ENCODE results near the gene RASA2. TPM values are rescaled to one million over a fixed set of nuclear protein-coding genes. Genes with fewer than 3 reads are reported as not detected.
A peak's percentile ranks its signal among the peaks of the same experiment; 100 is the strongest.

RASA2 gene
- total and polyA plus RNA-seq, 8 donors, result 3.2 to 10.7 (median 5.7) TPM

DNA sequence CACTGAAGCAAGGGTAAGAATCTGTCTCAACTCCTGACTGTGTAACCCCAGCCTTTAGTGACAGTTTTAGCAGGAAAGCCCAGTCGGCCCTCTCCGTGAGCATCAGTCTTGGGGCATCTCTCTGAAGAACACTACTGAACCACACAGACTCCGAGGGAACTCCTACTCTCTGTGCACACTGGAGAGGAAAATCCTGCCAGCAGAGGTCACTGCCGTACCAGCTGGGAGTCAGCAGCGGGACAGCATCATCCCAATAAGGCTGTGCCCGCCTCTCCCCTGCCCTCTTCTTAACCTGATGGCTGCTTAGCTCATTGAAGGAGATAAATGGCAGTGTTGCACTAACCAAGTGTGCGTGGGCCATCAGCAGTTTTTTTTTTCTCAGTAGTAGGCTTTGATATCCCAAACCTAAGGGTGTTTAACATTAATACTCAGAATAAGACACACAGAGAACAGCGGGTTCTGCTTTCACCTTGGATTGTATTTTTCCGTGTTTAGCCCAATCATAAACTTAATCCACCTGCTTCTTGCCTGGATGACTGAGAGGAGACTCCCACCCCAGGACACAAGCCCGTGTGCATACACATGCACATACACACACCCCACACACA is 26.6 kb upstream of the RASA2 start:
- no peaks in the 10 kb centered on the region for H3K36me3 ChIP-seq
- peak; percentile 73 to 88 (median 84) for DNase-seq
- H3K27ac ChIP-seq, result no peak overlapping the region
- peak; percentile 88 to 97 (median 96) for ATAC-seq
- H3K9me3 ChIP-seq, result no peaks in the 10 kb centered on the region
- H3K4me3 ChIP-seq, result no peak overlapping the region
- TF ChIP-seq, protein P1, sequence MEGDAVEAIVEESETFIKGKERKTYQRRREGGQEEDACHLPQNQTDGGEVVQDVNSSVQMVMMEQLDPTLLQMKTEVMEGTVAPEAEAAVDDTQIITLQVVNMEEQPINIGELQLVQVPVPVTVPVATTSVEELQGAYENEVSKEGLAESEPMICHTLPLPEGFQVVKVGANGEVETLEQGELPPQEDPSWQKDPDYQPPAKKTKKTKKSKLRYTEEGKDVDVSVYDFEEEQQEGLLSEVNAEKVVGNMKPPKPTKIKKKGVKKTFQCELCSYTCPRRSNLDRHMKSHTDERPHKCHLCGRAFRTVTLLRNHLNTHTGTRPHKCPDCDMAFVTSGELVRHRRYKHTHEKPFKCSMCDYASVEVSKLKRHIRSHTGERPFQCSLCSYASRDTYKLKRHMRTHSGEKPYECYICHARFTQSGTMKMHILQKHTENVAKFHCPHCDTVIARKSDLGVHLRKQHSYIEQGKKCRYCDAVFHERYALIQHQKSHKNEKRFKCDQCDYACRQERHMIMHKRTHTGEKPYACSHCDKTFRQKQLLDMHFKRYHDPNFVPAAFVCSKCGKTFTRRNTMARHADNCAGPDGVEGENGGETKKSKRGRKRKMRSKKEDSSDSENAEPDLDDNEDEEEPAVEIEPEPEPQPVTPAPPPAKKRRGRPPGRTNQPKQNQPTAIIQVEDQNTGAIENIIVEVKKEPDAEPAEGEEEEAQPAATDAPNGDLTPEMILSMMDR (IDR thresholded peaks at IDR 0.05), result peak; percentile 61 to 83 (median 80)
- WGBS, 2 donors, result 19 to 25% methylated on average over 10 of the region's 10 CpGs
- no peak for FAIRE-seq
- H3K4me1 ChIP-seq, result no peaks in the 10 kb centered on the region
- intact Hi-C loops (cut with DNase I), result loop anchor here in 2 of 3 donors (5.0 kb wide), 1 partner anchor 102 kb away; no protein-coding TSS in a partner anchor
- H3K27me3 ChIP-seq, result no peaks in the 10 kb centered on the region

- intact Hi-C loops (cut with DNase I), result loop anchor here in 2 of 3 donors (5.0 kb wide), 1 partner anchor 100 kb away; no protein-coding TSS in a partner anchor
- Histone ChIP-seq H3K36me3 (no peaks in the 10 kb centered on the region), H3K4me3 (no peak overlapping the region), H3K4me1 (no peaks in the 10 kb centered on the region), H3K27me3 (no peaks in the 10 kb centered on the region), H3K9me3 (no peaks in the 10 kb centered on the region), H3K27ac (no peak overlapping the region)
- no peak for DNase-seq
- TF ChIP-seq, protein P1 (IDR thresholded peaks at IDR 0.05), result no peak
- FAIRE-seq, result no peak
- ATAC-seq, result peak in 3 of 4 donors; percentile 35 to 48 (median 38)
- 50 to 65% methylated on average over 3 of the region's 3 CpGs for WGBS, 2 donors
Measured at GRCh38 chr3:141462176-141462859, 24.5 kb upstream of the RASA2 start.

- intact Hi-C loops (cut with DNase I), result no loop called here
- TF ChIP-seq, protein P1 (IDR thresholded peaks at IDR 0.05), result no peak
Measured at GRCh38 chr3:141465221-141465620, 21.6 kb upstream of the RASA2 start.

GRCh38 chr3:141466633-141467169 is 20.1 kb upstream of the RASA2 start:
- no peak for DNase-seq
- H3K9me3 ChIP-seq, result no peaks in the 10 kb centered on the region
- FAIRE-seq, result no peak
- no peaks in the 10 kb centered on the region for H3K36me3 ChIP-seq
- WGBS, 2 donors, result 75 to 94% methylated on average over 3 of the region's 3 CpGs
- H3K4me3 ChIP-seq, result no peak overlapping the region
- no peak for ATAC-seq
- TF ChIP-seq, protein P1 (IDR thresholded peaks at IDR 0.05), result no peak
- no peaks in the 10 kb centered on the region for H3K4me1 ChIP-seq
- H3K27me3 ChIP-seq, result no peaks in the 10 kb centered on the region
- intact Hi-C loops (cut with DNase I), result no loop called here
- no peak overlapping the region for H3K27ac ChIP-seq

More at GRCh38 chr3:141465221-141465620, 21.6 kb upstream of the RASA2 start:
- no peaks in the 10 kb centered on the region for H3K9me3 ChIP-seq
- no peaks in the 10 kb centered on the region for H3K36me3 ChIP-seq
- 62 to 70% methylated on average over 2 of the region's 2 CpGs for WGBS, 2 donors
- DNase-seq (no peak), FAIRE-seq (no peak), ATAC-seq (no peak)
- no peaks in the 10 kb centered on the region for H3K27me3 ChIP-seq
- no peak overlapping the region for H3K27ac ChIP-seq
- H3K4me1 ChIP-seq, result no peaks in the 10 kb centered on the region
- no peak overlapping the region for H3K4me3 ChIP-seq
